HG03432 (cell line): Measurements from ENCODE around the gene MAF.

ENCODE experiments used
- ATAC-seq: cut with Tn5 transposase; IDR thresholded peaks from one replicate; pipeline ENCODE4 v1.9.1; 2021; ENCODE audit warnings: mild to moderate bottlenecking, moderate library complexity; ENCODE audit not compliant: unreplicated experiment

The MAF gene

GRCh38 chr16:79592186-79592585 lies 8.4 kb downstream of the MAF start:
- no peak for ATAC-seq

GRCh38 chr16:79589601-79590102 lies 10.9 kb downstream of the MAF start:
- no peak for ATAC-seq

DNA sequence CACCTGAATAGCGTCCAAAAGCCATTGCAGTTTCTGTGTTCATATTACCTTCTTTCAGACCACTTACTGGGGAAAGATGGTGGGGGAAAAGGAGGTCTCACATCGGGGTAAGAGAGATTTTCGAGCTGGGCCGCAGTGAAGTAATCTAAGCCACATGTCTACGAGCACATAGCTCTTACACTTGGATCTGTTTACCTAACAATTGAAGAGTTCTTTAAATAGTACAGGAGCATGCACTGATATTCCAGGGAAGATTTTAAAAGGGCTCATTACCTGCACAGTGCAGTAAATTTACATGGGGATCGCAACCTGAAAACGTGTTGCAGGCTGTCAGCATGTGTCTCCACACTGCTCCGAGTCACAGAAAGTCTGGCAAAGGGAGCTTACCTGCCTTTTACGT lies 12.6 kb downstream of the MAF start:
- no peak for ATAC-seq

DNA sequence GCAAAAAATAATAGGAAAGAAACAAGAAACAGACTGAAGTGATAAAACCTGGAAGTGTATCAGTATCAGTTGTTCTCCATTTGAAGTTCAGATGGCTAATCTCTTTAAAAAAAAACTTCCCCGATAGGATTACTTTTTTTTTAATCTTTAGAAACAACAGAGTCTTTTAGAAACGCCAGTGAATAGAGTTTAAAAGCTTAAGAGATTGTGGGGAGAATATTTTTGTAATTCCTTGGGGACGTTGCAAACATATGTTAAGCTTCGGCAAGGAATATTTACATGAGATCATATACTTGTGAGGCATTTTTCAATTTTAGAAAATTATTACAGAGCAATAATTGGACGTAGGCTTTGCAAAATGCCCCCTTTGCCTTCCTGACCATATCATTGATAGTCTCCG lies 13.2 kb downstream of the MAF start:
- ATAC-seq = no peak

- no peak for ATAC-seq
Measured at GRCh38 chr16:79582789-79583188, 17.7 kb downstream of the MAF start.

DNA sequence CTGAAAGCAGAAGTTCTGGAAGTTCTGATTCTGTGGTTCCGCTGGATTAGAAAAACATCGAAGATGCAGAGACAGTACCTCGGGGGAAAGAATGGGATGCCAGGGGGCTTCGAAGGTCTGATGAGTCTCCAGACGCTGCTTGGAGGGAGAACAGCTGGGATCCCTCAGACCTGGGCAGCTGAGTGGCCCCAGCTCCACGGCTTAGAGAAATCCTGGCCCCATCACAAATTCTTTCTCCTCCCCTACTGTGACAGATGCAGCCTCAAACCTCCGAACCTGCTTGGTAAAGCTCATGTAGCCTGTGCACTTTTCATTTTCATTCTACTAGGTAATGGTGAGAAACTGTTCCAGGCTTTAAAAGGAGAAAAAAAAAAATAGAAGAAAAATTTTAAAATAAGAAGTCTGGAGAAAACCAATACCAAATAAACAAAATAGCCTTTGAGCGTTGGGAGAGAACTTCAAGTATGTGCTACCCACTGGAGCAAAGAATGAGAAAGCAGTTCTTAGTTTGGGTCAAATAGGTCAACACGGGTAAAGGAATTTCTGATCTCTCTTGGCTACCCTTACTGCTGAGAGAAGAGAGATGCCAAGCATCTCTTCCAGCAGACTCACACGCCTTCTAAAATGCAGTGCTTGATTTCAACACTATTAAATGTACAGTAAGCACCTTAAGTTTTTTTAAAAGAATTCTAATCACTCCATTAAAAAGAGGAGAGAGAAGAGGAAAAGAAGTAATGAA lies 19.9 kb downstream of the MAF start:
- ATAC-seq = no peak

DNA sequence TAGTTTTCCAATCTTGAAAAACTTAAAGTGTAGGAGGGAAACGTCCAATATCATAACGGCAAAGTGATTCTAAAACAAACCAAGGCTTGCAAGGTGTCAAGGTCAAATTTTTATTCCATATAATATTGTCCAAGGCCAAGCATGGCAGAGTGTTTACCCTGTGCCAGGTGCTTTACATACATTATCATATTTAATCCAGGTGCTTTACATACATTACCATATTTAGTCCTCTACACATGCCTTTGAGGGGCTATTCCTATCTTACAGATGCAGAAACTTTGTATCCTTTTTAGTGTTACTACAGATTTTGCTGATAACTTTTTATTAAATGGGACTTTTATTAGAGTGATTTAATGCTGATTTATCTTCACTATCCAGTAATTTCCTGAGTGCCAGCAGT lies 23.9 kb downstream of the MAF start:
- ATAC-seq = no peak

DNA sequence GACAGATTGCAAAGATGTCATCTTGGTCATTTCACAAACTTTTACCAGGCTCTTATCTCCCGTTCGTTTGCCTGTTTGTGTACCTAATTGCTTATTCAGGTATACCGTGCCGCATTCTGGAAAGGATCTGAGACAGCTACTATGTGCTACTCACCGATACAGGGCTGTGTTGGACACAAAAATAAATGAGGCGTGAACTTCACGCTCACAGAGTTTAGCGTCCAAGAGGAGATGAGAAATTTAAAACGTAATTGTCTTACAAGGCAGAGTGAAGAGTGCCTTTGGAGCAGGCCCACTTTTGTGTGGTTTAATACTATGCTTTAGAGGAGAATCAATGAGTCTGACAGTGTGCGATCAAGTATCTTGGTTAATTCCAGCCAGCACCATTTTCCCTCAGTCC lies 26.7 kb downstream of the MAF start:
- no peak for ATAC-seq

DNA sequence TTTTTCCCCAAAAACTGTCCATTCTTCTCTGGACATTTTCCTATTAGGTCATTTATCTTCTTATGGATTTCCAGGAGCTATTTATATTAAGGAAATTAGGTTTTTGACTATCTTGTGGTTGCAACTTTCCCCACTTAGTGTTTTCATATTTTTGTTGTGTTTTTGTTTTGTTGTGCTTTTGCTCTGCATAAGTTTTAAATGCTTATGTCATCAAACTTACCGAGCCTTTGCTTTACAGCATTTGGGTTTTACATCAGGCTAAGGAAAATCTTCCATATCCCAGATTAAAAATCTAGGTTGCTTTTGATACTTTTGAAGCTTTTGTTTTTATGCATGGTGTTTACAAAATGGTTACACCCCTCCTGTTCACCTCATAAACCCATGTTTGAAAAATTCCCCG lies 27.5 kb downstream of the MAF start:
- no peak for ATAC-seq

DNA sequence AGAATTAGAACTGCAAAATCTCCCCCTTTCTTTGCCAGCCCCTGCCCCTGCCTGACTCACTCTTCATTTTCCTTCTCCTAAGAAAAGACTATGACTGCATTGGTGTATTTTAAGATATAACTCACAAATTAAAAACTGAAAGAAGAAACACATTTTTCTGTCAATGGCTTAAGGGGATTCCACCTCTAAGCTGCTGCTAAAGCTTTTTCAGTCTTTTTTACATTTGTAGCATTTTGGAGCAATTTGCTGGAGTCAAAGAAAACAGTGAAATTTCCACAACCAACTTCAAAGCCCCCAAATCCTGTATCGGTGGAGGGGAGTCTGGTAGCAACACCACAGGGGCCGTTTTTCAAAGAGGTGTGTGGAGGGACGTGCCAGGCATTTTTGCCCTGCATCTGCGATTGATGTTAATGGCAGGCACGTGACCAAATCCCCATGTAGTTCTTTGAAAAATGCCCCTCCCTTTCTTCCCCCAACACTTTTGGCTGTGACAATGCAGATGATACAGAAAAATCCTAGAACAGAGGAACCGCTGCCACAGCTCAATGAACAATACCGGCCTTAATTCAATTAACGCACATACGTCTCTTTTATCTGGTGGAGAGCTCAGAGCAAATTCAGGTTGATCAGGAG lies 28.5 kb downstream of the MAF start:
- ATAC-seq = no peak

- no peak for ATAC-seq
Measured at GRCh38 chr16:79571065-79571902, 29.3 kb downstream of the MAF start.

- no peak for ATAC-seq
Measured at GRCh38 chr16:79564671-79565107, 35.8 kb downstream of the MAF start.

GRCh38 chr16:79563921-79564320 lies 36.6 kb downstream of the MAF start:
- no peak for ATAC-seq

GRCh38 chr16:79562166-79562823 lies 38.2 kb downstream of the MAF start:
- ATAC-seq = no peak

DNA sequence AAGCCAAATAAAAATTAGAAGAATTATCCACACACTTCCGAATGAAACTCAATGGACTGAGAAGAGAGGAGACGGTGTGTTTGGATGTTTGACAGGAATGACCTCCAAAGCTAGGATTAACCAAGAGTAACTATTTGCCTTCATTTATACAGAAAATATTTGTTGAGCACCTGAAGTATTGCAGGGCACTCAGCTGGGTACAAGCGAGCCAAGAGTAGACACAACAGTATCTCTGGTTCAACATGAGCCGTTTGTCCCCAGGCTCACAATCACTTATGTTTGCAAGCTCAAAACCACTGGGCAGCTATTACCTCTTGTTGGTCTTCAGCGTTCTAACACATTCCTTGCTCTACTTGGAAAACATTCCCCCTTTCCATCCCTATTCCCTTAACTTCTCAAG lies 38.8 kb downstream of the MAF start:
- ATAC-seq = no peak

DNA sequence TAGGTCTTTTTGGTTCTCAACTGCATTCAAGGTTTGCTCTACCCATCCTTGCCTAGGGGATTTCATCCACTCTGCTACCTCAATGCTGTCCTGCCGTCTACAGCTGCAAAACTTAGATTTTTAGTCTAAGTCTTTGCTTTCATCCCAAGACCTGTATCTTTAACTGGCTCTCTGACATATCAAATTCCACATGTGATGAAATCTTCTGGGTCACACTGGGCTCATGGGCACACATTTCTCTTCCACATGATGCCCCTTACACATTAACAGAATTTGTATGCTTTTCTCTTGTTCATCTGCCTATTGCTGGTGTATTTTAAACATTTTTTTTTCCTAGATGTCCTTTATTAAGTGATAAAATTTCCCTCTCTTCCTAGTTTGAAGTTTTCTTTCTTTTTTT lies 39.6 kb downstream of the MAF start:
- no peak for ATAC-seq

GRCh38 chr16:79560318-79560717 lies 40.2 kb downstream of the MAF start:
- no peak for ATAC-seq

GRCh38 chr16:79559532-79559931 lies 41.0 kb downstream of the MAF start:
- ATAC-seq = no peak

DNA sequence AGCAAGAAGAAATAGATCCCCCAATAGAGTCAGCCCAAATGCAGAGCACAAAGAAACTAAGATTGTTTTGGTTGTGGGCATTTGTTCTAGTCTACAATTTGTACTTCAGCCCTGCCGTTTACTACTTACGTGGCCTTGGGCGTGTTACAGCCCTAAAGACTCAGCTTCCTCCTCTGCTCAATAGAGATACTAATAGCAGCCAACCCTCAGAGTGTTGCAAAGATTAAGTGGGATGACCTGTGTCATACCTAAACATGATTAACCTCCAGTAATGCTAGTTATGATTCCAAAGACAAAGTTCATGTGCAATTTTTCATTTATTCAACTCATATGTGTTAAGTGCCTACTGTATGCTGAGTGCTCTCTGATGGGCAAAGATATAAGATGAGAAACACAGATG lies 43.1 kb downstream of the MAF start:
- ATAC-seq = no peak

- no peak for ATAC-seq
Measured at GRCh38 chr16:79554912-79555311, 45.6 kb downstream of the MAF start.

- no peak for ATAC-seq
Measured at GRCh38 chr16:79550373-79550772, 50.2 kb downstream of the MAF start.
